ENCODE measurements around the gene SWT1.

Gene SWT1, protein sequence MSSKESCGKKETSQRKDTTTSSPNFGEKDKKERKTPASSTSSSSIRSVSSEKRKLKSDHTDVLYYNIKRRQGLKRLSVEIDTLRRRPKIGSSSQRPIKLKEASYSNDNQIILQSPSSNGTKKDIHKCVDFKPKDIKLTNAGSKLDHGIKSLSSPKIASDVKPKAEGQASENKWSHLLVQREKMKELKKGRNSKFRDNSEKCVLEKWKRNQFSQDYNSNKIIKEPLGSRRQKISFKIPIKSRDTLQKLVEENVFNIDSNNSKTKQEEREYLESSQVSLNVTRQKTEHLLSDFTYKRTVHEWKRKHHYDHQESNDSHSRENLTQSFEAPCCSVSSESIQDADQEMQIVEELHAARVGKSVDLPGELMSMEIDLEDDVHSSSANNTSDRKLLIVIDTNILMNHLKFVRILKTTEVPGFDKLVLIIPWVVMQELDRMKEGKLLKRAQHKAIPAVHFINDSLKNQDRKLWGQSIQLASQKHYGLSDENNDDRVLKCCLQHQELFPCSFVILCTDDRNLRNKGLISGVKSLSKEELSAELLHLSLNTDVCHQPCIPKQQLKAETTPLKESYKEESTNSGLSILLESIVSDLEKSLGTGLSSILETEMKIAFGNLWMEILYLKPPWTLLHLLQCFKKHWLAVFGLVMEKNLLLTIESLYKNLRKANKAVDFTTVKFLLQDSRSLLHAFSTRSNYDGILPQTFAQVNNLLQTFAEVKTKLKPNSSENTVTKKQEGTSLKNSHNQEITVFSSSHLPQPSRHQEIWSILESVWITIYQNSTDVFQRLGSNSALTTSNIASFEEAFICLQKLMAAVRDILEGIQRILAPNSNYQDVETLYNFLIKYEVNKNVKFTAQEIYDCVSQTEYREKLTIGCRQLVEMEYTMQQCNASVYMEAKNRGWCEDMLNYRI

DNA sequence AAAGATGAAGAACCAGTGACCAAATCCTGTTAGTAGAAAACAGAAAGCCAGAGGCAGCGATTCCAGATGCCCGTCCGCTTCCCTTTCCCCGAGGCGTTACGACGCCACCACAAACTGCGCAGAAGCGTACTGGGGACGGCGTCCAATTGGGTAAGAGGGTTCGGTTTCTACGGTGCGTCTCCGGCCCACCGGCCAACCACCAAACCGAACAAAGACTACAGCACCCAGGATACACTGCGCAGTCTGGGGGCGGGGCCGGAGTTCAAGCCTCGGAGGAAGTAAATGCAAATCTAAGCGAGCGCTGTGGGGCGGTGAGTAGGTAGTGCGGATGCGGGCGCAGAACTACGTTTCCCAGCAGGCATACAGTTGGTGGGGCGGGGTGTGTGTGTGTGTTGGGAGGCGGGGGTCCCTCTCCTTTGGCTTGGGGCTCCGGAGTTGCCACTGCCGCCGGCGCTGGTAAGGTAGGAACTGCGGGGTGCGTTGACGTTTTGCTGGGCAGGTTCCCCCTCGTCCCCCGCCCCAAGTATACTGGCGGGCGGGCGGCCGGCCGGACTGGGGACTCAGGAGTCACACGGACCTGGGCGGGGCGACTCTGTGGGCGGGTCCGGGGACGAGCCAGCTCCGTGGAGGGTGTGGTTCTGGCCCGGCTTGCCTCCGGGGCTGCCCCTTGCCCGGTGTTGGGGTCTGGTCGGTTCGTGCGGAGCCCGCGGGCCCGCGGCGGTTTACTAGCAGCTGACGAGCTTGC, at the start of gene SWT1, which contains the start of gene TRMT1L:
Gene SWT1 (plus strand): TSS at position 314 of the 745 bp plus-strand sequence. CDS start 3,675 bp downstream, outside the sequence.
Gene TRMT1L (minus strand): TSS at position 100 of the 745 bp plus-strand sequence. CDS start 241 bp downstream, outside the sequence.
- peak within 1 kb of the TSS; percentile 98 for H3K4me3 Mint-ChIP-seq
- no peaks in the 10 kb centered on the region for H3K27me3 Mint-ChIP-seq
- H3K27ac Mint-ChIP-seq: peak within 1 kb of the TSS; percentile 94
- no peaks in the 10 kb centered on the region for H3K36me3 Mint-ChIP-seq
- peaks cover 55% of the 10 kb centered on the region for H3K4me1 Mint-ChIP-seq (ENCODE audit: low read depth)
- H3K9me3 Mint-ChIP-seq (ENCODE audit: low read depth): no peaks in the 10 kb centered on the region

DNA sequence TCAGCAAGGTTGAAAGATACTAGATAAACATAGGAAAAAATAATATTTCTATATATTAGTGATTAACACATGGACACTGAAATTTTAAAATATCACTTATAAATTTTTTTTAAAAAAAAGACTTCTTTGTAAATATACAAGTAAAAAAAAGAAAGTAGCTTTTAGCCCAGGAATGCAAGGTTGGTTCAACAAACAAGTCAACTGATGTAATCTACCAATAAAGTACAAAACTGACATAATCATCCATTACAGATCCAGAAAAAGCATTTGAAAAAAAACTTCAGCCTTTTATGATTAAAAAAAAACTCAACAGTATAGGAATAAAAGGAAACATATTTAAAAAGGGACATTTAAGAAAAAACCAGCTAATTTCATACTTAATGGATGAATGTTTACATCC, 48.6 kb upstream of the SWT1 start:
- Mint-ChIP-seq H3K4me1 (ENCODE audit: low read depth) (no peaks in the 10 kb centered on the region), H3K9me3 (ENCODE audit: low read depth) (peaks cover 9% of the 10 kb centered on the region), H3K36me3 (peaks cover 12% of the 10 kb centered on the region), H3K27me3 (no peaks in the 10 kb centered on the region), H3K4me3 (no peak overlapping the region), H3K27ac (no peak overlapping the region)

DNA sequence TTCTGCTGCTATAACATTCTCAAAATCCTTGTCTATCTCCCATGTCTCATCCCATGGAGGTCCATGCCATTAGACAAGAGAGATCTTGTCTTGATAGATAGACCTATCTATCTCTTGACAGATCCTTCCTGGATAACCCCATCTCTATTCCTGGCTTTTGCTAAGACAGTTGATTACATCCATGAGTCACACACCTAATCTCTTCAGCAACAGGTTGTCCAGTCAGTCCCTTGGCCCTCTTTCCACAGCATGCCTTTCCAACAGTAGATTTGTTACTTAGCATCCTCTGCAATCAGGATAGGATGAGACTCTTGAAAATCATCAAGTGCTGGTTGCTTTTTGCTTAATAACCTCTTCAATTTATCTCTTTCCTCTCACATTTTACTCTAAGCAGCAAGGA, 46.8 kb upstream of the SWT1 start:
- H3K27me3 Mint-ChIP-seq: no peaks in the 10 kb centered on the region
- peaks cover 9% of the 10 kb centered on the region for H3K9me3 Mint-ChIP-seq (ENCODE audit: low read depth)

DNA sequence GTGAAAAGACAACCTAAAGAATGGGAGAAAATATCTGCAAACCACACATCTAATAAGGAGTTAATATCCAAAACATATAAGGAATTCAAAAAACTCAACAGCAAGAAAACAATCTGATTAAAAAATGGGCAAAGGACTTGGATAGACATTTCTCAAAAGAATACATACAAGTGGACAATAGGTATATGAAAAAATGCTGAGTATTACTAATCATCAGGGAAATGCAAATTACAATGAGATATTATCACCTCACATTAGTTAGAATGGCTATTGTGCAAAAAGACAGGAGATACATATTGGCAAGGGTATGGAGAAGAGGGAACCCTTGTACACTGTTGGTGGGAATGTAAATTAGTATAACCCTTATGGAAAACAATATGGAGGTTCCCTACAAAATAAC, 45.1 kb upstream of the SWT1 start:
- Mint-ChIP-seq H3K4me1 (ENCODE audit: low read depth) (no peaks in the 10 kb centered on the region), H3K27me3 (no peaks in the 10 kb centered on the region), H3K9me3 (ENCODE audit: low read depth) (peaks cover 9% of the 10 kb centered on the region), H3K36me3 (peaks cover 3% of the 10 kb centered on the region), H3K4me3 (no peak overlapping the region), H3K27ac (no peak overlapping the region)

More for the DNA sequence above, 46.8 kb upstream of the SWT1 start:
- Mint-ChIP-seq H3K4me3 (no peak overlapping the region), H3K36me3 (peaks cover 3% of the 10 kb centered on the region), H3K4me1 (ENCODE audit: low read depth) (no peaks in the 10 kb centered on the region), H3K27ac (no peak overlapping the region)

DNA sequence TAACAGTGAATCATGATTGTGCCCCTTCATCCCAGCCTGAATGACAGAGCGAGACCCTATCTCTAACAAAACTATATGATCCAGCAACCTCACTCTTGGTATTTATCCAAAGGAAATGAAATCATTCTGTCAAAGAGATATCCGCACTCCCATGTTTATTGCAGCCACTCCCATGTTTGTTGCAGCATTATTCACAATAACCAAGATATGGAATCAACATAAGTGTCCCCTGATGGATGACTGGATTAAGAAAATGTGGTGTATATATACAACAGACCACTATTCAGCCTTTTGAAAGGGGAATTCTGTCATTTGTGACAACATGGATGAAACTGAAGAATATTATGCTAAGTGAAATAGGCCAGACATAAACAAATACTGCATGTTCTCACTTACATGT, 44.6 kb upstream of the SWT1 start:
- no peak overlapping the region for H3K4me3 Mint-ChIP-seq
- no peaks in the 10 kb centered on the region for H3K27me3 Mint-ChIP-seq
- no peak overlapping the region for H3K27ac Mint-ChIP-seq
- no peaks in the 10 kb centered on the region for H3K4me1 Mint-ChIP-seq (ENCODE audit: low read depth)
- H3K9me3 Mint-ChIP-seq (ENCODE audit: low read depth): peaks cover 9% of the 10 kb centered on the region
- peaks cover 3% of the 10 kb centered on the region for H3K36me3 Mint-ChIP-seq

DNA sequence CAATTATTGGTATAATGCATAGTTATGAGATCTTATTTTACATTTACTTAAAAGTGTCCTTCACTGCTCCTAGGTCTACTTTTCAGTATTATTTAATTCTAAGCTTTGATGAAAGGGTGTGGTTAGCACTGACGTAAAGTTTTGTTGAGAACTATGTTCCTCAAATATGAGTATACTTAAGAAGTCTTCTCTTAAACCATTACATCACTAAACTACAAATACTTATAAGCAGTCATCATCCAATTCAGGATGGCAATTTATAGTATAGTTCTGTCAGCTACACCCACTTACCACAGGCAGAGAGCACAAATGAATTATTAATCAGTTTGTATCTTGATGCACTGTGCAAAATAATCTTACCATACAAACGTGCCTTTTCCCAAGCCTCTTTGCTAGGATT, 27.3 kb upstream of the SWT1 start:
- H3K36me3 Mint-ChIP-seq: peaks cover 22% of the 10 kb centered on the region

DNA sequence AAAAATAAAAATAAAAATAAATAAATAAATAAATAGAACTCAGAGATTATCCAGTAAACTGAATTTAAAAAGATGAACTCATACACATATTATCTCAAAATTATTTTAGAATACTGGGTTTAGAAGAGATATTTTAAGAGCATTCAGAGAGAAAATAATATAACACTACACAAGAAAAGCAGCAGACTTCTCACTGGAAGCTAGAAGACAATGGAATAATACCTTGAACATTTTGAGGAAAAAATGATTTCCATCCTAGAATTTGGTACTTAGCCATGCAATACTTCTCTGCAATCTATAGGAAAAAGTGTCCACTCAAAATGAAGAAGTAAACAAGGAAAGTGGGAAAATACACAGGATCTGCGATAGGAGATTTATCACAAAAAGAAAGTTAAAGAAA, 24.4 kb upstream of the SWT1 start:
- Mint-ChIP-seq H3K27me3 (no peaks in the 10 kb centered on the region), H3K27ac (no peak overlapping the region), H3K9me3 (ENCODE audit: low read depth) (peaks cover 4% of the 10 kb centered on the region), H3K4me3 (no peak overlapping the region), H3K4me1 (ENCODE audit: low read depth) (no peaks in the 10 kb centered on the region), H3K36me3 (peaks cover 24% of the 10 kb centered on the region)

More for the DNA sequence above, 27.3 kb upstream of the SWT1 start:
- Mint-ChIP-seq H3K9me3 (ENCODE audit: low read depth) (peaks cover 4% of the 10 kb centered on the region), H3K4me3 (no peak overlapping the region), H3K27ac (no peak overlapping the region), H3K4me1 (ENCODE audit: low read depth) (no peaks in the 10 kb centered on the region), H3K27me3 (no peaks in the 10 kb centered on the region)

DNA sequence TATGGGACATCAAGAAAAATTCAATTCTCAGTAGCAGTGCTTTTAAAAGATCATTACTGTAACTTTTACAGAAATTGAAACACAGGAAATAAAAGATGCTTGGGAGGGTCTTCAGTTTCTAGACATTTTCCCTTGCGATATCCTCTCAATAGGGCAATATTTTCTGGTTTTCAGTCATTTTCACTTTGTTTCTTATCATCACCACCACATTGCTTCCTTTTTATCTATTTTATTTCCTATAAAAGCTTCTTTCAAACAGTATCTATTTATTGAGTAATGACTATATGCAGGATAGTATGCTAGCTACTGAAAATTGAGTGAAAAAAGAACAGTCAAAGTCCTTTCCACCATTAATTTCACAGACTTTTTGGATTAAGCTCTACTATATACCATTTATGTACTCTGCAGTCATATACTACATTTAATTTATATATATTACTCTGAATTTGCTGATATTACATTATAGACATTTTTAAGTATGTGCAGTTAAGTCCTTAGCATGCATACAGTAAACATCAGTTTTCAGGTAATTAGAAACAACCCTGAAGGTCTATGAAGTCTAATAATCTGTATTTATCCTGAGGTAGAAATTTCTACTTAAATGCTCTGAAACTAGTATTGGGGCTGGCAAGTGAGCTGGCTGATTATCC, 18.9 kb upstream of the SWT1 start:
- H3K27me3 Mint-ChIP-seq: no peaks in the 10 kb centered on the region
- peaks cover 15% of the 10 kb centered on the region for H3K36me3 Mint-ChIP-seq
- H3K9me3 Mint-ChIP-seq (ENCODE audit: low read depth): no peaks in the 10 kb centered on the region
- H3K27ac Mint-ChIP-seq: no peak overlapping the region
- no peak overlapping the region for H3K4me3 Mint-ChIP-seq
- no peaks in the 10 kb centered on the region for H3K4me1 Mint-ChIP-seq (ENCODE audit: low read depth)

DNA sequence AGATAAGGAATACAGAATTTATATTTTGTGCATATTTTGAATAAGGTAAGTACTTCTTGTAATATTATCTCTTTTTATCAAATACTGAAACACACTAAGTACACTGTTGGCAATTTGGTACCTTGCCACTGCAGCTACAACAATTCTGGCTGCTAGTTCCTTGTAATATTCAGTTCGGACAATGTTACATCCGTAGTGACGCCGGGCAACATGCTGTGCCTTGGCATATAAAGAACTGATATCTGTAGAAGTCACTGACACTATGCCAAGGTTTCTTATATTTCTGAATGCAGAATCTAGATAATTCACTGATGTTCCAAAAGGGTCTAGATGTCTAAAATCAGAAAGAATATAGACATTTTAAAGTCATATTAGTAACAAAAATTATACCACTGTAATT, 17.7 kb upstream of the SWT1 start:
- Mint-ChIP-seq H3K36me3 (peaks cover 10% of the 10 kb centered on the region), H3K27me3 (no peaks in the 10 kb centered on the region), H3K4me3 (no peak overlapping the region), H3K27ac (no peak overlapping the region), H3K4me1 (ENCODE audit: low read depth) (no peaks in the 10 kb centered on the region), H3K9me3 (ENCODE audit: low read depth) (no peaks in the 10 kb centered on the region)

DNA sequence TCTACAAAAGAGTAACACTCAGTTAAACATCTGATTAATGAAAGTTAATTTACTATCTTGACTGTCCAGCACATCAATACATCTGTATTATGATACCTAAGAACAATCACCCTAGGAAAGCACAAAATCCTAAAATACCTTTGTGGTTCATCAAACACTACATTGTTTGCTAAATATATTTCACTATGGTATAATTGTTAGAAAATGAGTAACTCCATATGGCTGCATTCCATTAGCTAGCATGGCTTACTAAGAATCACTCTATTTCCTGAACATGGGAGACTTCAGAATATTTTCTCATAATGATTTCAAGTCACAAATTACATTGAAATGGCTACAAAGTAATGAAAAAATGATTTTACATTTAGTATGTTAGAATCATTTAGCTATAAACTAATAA, 12.7 kb upstream of the SWT1 start:
- peaks cover 23% of the 10 kb centered on the region for H3K36me3 Mint-ChIP-seq
- no peaks in the 10 kb centered on the region for H3K9me3 Mint-ChIP-seq (ENCODE audit: low read depth)
- H3K4me3 Mint-ChIP-seq: no peak overlapping the region
- no peak overlapping the region for H3K27ac Mint-ChIP-seq
- H3K4me1 Mint-ChIP-seq (ENCODE audit: low read depth): peaks cover 3% of the 10 kb centered on the region
- no peaks in the 10 kb centered on the region for H3K27me3 Mint-ChIP-seq

DNA sequence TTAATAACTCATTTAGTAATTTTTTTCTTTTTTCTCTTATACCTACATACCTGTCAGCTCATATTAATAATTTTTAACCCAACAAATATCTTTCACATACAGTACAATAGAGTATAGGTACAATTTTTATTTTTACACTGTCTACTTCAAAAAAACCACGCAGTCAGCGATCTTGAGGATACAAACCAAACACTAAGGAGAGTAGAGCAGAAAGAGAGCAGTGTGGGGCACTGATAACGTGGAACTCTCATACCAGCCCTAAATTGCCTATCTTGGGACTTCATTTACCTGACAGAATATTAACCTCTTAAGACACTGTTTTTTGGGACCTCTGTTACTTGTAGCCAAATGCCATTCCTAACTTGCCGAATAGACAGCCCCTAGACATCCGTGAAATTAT, 5.8 kb upstream of the SWT1 start:
- Mint-ChIP-seq H3K27ac (peak overlapping the region; percentile 13), H3K4me1 (ENCODE audit: low read depth) (peaks cover 40% of the 10 kb centered on the region), H3K4me3 (no peak overlapping the region), H3K27me3 (no peaks in the 10 kb centered on the region), H3K9me3 (ENCODE audit: low read depth) (no peaks in the 10 kb centered on the region), H3K36me3 (peaks cover 18% of the 10 kb centered on the region)

DNA sequence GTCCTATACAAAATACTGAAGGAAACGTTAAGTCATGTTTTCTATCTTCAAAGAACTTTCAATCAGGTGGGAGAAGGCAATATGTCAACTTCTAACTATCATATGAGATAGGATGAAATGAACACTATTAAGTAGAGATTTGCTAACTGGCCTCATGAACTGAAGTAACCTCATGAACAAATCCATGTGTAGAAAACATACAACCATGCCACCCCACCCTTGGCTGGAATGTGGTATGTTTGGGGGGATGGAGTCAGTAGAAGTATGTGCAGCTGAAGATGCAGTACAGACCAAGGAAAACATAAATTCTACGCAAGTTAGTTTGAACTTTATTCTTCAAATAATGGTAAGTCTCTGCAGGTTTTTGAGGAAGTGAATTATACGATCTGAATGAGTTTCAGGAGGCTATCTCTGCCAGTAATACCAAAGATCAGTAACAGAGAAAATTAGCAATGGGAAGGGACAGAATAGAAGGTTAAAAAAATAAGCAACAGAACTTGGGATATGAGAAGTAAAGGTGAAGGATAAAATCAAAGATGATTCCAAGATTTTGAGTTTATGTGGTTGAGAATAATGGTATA, 4.7 kb upstream of the SWT1 start:
- H3K27me3 Mint-ChIP-seq: no peaks in the 10 kb centered on the region
- H3K36me3 Mint-ChIP-seq: peaks cover 18% of the 10 kb centered on the region
- no peak overlapping the region for H3K27ac Mint-ChIP-seq
- H3K4me3 Mint-ChIP-seq: no peak overlapping the region
- no peaks in the 10 kb centered on the region for H3K9me3 Mint-ChIP-seq (ENCODE audit: low read depth)
- peaks cover 40% of the 10 kb centered on the region for H3K4me1 Mint-ChIP-seq (ENCODE audit: low read depth)

DNA sequence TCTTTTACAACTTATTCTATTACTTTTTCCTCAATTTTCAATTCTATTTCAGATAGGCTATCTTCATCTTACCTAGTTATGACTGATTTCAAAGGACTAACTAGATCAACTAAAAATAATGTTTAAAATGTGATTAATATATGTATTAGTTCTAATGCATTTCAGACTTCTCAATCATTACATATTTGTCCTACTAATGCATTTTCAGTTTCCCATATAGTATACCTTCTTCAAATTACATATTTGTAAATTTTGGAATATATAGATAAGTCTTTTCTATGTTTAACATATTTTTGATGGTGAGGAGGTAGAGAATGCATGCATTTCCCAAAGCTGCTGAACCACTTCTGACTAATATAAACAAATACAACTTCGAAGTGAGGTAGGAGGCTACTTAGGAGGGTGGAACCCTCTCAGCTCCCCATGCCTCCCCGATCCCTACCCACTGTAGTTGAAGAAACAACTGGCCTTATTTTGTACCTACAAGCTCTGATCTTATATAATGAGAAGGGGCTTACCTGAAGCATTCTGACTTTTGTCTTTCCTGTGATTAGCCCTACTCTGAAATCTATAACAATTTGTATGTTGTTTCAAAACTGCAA, 2.0 kb upstream of the SWT1 start:
- peak overlapping the region; percentile 98 for H3K4me3 Mint-ChIP-seq
- peaks cover 55% of the 10 kb centered on the region for H3K4me1 Mint-ChIP-seq (ENCODE audit: low read depth)
- H3K36me3 Mint-ChIP-seq: peaks cover 6% of the 10 kb centered on the region
- H3K9me3 Mint-ChIP-seq (ENCODE audit: low read depth): no peaks in the 10 kb centered on the region
- peak overlapping the region; percentile 94 for H3K27ac Mint-ChIP-seq
- H3K27me3 Mint-ChIP-seq: no peaks in the 10 kb centered on the region
